ENCODE results near the gene OR5C1.

- TF ChIP-seq POLR2A (IDR thresholded peaks at IDR 0.05): no peak
- TF ChIP-seq, protein P1, sequence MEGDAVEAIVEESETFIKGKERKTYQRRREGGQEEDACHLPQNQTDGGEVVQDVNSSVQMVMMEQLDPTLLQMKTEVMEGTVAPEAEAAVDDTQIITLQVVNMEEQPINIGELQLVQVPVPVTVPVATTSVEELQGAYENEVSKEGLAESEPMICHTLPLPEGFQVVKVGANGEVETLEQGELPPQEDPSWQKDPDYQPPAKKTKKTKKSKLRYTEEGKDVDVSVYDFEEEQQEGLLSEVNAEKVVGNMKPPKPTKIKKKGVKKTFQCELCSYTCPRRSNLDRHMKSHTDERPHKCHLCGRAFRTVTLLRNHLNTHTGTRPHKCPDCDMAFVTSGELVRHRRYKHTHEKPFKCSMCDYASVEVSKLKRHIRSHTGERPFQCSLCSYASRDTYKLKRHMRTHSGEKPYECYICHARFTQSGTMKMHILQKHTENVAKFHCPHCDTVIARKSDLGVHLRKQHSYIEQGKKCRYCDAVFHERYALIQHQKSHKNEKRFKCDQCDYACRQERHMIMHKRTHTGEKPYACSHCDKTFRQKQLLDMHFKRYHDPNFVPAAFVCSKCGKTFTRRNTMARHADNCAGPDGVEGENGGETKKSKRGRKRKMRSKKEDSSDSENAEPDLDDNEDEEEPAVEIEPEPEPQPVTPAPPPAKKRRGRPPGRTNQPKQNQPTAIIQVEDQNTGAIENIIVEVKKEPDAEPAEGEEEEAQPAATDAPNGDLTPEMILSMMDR (IDR thresholded peaks at IDR 0.05): no peak
These were observed 32.7 kb downstream of the OR5C1 start for GRCh38 chr9:122821278-122821943.
